A549 (cell line): ENCODE results near the gene C1QC. TPM values are rescaled to one million over a fixed set of nuclear protein-coding genes. Genes with fewer than 3 reads are reported as not detected.
"Not testable (repeated sequence)": the region's sequence is repeated elsewhere in the genome, so short reads cannot be mapped to it uniquely, and the experiment has no call there.

Source experiments
- ATAC-seq, 2 experiments: fragments of 200-7000 bp in 1 of 2; fragments of >200 bp in 1 of 2; cut with Nextera tagmentation in 1 of 2; cut with Tn5 transposase in 1 of 2; 3 replicates each; pipeline versions ENCODE4 v1.8.0 to v1.9.1; 2018 to 2020; ENCODE audit warnings: mild to moderate bottlenecking in 1 of 2, moderate library complexity in 1 of 2
- CTCF ChIA-PET: fragments of 300-600 bp; sonication (Branson Sonifier 250); formaldehyde crosslinking; extraction: SDS; loops from one replicate; lab custom pipeline; 2021; ENCODE audit warnings: antibody characterized with exemption, inconsistent platforms; lab: Yijun Ruan, JAX
- POLR2A ChIA-PET: fragments of 350-600 bp; formaldehyde crosslinking; extraction: SDS; loops from one replicate; lab custom pipeline; 2021; ENCODE audit warnings: antibody characterized with exemption, inconsistent platforms; lab: Yijun Ruan, JAX
- DNase-seq, 2 experiments: peaks; one replicate each; pipeline versions ENCODE4 v3.0.0 to v3.0.0-alpha.2; 2011 to 2016; ENCODE audit warnings: low read depth in 1 of 2, low spot score in 1 of 2
- FAIRE-seq: peaks from 2 replicates; lab custom pipeline; 2011; peaks lifted over from hg19 to GRCh38; lab: Jason Lieb, UNC
- H3K27ac ChIP-seq, 2 experiments: fragments of >200 bp; sonication (Bioruptor Twin); formaldehyde crosslinking; 3 replicates each; pipeline ENCODE4 v1.5.1; 2016 to 2017
- H3K4me1 ChIP-seq: fragments of >200 bp; sonication (Bioruptor Twin); formaldehyde crosslinking; 3 replicates; pipeline ENCODE4 v1.6.1; 2016
- H3K4me2 ChIP-seq: fragments of >200 bp; sonication (Bioruptor Twin); formaldehyde crosslinking; 3 replicates; pipeline ENCODE4 v1.6.1; 2016
- H3K4me3 ChIP-seq: fragments of >200 bp; sonication (Bioruptor Twin); formaldehyde crosslinking; 3 replicates; pipeline ENCODE4 v1.5.1; 2016
- H3K9me3 ChIP-seq: fragments of >200 bp; sonication (Bioruptor Twin); formaldehyde crosslinking; 3 replicates; pipeline ENCODE4 v1.6.1; 2016
- BHLHE40 ChIP-seq: IDR thresholded peaks from 2 replicates; pipeline ENCODE4 v1.6.1; 2012; ENCODE audit warnings: low read depth, low read length, inconsistent platforms
- FOSB ChIP-seq: fragments of 250-450 bp; sonication (Bioruptor Pico); IDR thresholded peaks from 2 replicates; pipeline ENCODE4 v1.5.0; 2020; ENCODE audit warnings: mild to moderate bottlenecking, moderate library complexity
- FOSL2 ChIP-seq, 2 experiments: fragments of 450-650 bp in 1 of 2; fragments of >200 bp in 1 of 2; sonication (Bioruptor Twin) in 1 of 2; formaldehyde crosslinking; IDR thresholded peaks; 2 replicates each; pipeline versions ENCODE4 v1.5.0 to v1.6.1; 2016 to 2020; ENCODE audit warnings: mild to moderate bottlenecking in 1 of 2, moderate library complexity in 1 of 2
- FOXS1 ChIP-seq: fragments of 250-450 bp; sonication (Bioruptor Pico); IDR thresholded peaks from 2 replicates; pipeline ENCODE4 v1.5.0; 2020; ENCODE audit warnings: mild to moderate bottlenecking, moderate library complexity
- HOXB5 ChIP-seq: fragments of 250-450 bp; sonication (Bioruptor Pico); IDR thresholded peaks from 2 replicates; pipeline ENCODE4 v1.5.0; 2020; ENCODE audit warnings: mild to moderate bottlenecking, moderate library complexity
- KDM1A ChIP-seq: fragments of 200-600 bp; sonication (generic); IDR thresholded peaks from 2 replicates; pipeline ENCODE4 v1.6.1; 2016; ENCODE audit warnings: low read depth, mild to moderate bottlenecking
- KDM5A ChIP-seq: fragments of 200-600 bp; sonication (generic); IDR thresholded peaks from 2 replicates; pipeline ENCODE4 v1.6.1; 2016; ENCODE audit warnings: antibody characterized with exemption, mild to moderate bottlenecking
- MAFK ChIP-seq: fragments of 450-650 bp; IDR thresholded peaks from 2 replicates; pipeline ENCODE4 v1.6.1; 2014; ENCODE audit not compliant: partially characterized antibody
- MYC ChIP-seq: IDR thresholded peaks from 2 replicates; pipeline ENCODE4 v1.6.1; 2012; ENCODE audit warnings: mild to moderate bottlenecking, inconsistent platforms, low read length, improper control_type of control experiment, borderline replicate concordance
- NPAS2 ChIP-seq: fragments of 250-450 bp; sonication (Bioruptor Pico); IDR thresholded peaks from 2 replicates; pipeline ENCODE4 v1.8.0; 2022; ENCODE audit warnings: mild to moderate bottlenecking, moderate library complexity, borderline replicate concordance
- PHF8 ChIP-seq: fragments of 200-600 bp; sonication (generic); IDR thresholded peaks from 2 replicates; pipeline ENCODE4 v1.6.1; 2016; ENCODE audit warnings: low read depth, mild to moderate bottlenecking, antibody characterized with exemption, moderate library complexity, borderline replicate concordance
- POLR2A ChIP-seq: IDR thresholded peaks from 2 replicates; pipeline ENCODE4 v1.6.1; 2012; ENCODE audit warnings: mild to moderate bottlenecking, low read length
- POLR2AphosphoS2 ChIP-seq: conservative IDR thresholded peaks from 2 replicates; pipeline ENCODE4 v1.6.1; 2012; ENCODE audit warnings: low read length, improper control_type of control experiment, inconsistent platforms
- RAD21 ChIP-seq, 2 experiments: fragments of >200 bp in 1 of 2; sonication (Bioruptor Twin) in 1 of 2; formaldehyde crosslinking in 1 of 2; IDR thresholded peaks in 1 of 2; conservative IDR thresholded peaks in 1 of 2; 2 replicates in 1 of 2; 3 replicates in 1 of 2; pipeline ENCODE4 v1.6.1; 2012 to 2018; ENCODE audit warnings: inconsistent platforms in 1 of 2
- SMC3 ChIP-seq: fragments of >200 bp; sonication (Bioruptor Twin); formaldehyde crosslinking; IDR thresholded peaks from 3 replicates; pipeline ENCODE4 v1.6.1; 2018; ENCODE audit warnings: inconsistent platforms
- TFCP2L1 ChIP-seq: fragments of 250-450 bp; sonication (Bioruptor Pico); IDR thresholded peaks from 2 replicates; pipeline ENCODE4 v1.5.0; 2021; ENCODE audit warnings: mild to moderate bottlenecking
- ZC3H11A ChIP-seq: fragments of 450-650 bp; IDR thresholded peaks from 2 replicates; pipeline ENCODE4 v1.6.1; 2014; ENCODE audit warnings: antibody characterized with exemption, mild to moderate bottlenecking
- ZNF302 ChIP-seq: fragments of 250-450 bp; sonication (Bioruptor Pico); IDR thresholded peaks from 2 replicates; pipeline ENCODE4 v1.9.0; 2021; ENCODE audit warnings: inconsistent platforms, mild to moderate bottlenecking, moderate library complexity
- WGBS: methylation state at CpG from one replicate; pipeline ENCODE4 v1.1.6; 2017; ENCODE audit errors: missing lambda C conversion rate; 5-methylcytosine and 5-hydroxymethylcytosine counted together
- polyA plus RNA-seq, 4 experiments: library from polyadenylated mRNA; depleted of rRNA in 3 of 4; stranded (reverse); fragments of >200 nt; fragmentation: RNase III in 1 of 4; extraction: RNeasy Plus Mini Kit Qiagen cat#74134 plus additional on column Dnase treatment in 1 of 4; gene quantifications; 2 replicates in 3 of 4; 3 replicates in 1 of 4; pipeline ENCODE4 v1.2.3, GENCODE V29; 2011 to 2017
- TF ChIP-seq, protein P1 (sequence below): fragments of >200 bp; sonication (Bioruptor Twin); formaldehyde crosslinking; IDR thresholded peaks from 3 replicates; pipeline ENCODE4 v1.5.1; 2016
- TF ChIP-seq, protein P2 (sequence below): IDR thresholded peaks from 2 replicates; pipeline ENCODE4 v1.6.1; 2012

Gene C1QC
- polyA plus RNA-seq, 2 of the 4 experiments (the other 2 are of a cell fraction): not detected

DNA sequence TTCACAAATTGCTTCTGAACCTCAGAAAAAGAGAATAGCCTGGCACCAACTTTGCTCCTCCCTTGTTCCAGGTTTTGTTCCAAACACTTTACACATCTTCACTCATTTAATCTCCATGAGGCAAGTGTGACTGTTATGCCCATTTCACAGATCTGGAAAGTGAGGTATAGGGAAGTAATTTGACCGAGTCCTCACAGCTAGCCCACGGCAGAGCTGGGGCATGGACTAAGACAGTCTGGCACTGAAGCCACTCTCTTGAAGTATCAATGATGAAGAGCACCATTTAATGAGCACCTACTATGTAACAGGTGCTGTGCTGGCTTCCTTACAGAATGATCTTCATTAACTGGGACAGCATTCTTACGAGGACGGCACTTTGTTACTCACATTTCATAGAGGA, 28.6 kb downstream of the C1QC start:
- ATAC-seq (no peak), DNase-seq (no peak), FAIRE-seq (no peak)
- Histone ChIP-seq H3K9me3 (no peaks in the 10 kb centered on the region), H3K4me3 (no peak overlapping the region), H3K4me1 (0 out of 3 replicates have a peak, but pooled peaks cover 4% of the 10 kb centered on the region), H3K4me2 (no peak overlapping the region), H3K27ac (no peak overlapping the region)
- CTCF ChIA-PET: interaction anchor here (0.9 to 9.5 kb wide), 9 partner anchors 12 to 292 kb away, joined by 3 to 129 read pairs (median 7); no protein-coding TSS in a partner anchor
- TF ChIP-seq KDM1A: 0 out of 2 replicates have a peak, but pooled peaks have one; percentile 25
- TF ChIP-seq MAFK: no peak
- POLR2A ChIA-PET: no interaction called here
- WGBS: 75% methylated on average over 4 of the region's 4 CpGs

DNA sequence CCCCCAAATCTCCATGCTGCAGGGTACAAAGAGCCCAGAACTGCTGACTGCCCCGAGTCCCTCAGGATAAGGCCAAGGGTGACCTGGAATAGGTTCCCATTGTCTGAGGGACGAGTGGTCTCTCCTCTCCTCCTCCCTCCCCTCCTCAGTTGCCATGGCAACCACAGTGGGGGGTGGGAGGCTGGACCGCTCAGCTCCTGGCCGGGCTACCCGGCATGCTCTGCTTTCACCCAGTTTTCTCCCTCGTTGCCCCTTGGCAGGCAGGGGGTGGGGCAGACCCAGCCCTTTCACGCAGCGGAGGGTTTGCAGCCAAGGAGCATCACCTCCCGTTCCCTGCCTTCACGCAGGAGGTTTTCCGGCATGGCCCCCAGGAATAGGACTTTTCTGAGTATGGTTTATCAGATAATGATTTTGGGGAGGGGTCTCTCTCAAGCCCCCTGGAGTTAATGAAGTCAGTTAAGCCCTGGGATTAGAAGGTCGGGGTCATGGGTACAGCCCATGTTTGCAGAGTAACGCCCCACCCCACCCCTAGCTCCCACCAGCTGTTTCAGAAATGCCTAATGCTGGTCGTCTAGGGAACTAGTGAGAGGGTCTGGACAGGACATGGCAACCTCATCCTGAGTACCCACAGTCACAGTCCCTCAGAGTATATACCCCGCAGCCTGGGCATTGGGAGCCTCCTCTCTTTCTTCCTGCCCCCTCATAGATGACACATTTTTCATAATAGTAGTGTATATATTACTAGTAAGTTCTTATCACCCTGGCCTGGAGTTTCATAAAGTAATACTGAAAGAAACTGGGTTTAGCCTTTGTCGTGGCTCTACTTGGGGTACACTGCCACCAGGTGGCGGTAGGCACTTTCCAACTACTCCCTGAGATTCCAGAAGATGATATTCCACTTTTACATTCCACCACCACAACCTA, 30.3 kb downstream of the C1QC start:
- 22% methylated on average over 12 of the region's 17 CpGs for WGBS
- CTCF ChIA-PET: interaction anchor here (0.6 to 9.5 kb wide), 37 partner anchors 8 to 1315 kb away, joined by 3 to 129 read pairs (median 4); no protein-coding TSS in a partner anchor
- Histone ChIP-seq H3K9me3 (no peaks in the 10 kb centered on the region), H3K4me1 (0 out of 3 replicates have a peak, but pooled peaks cover 4% of the 10 kb centered on the region), H3K4me3 (no peak overlapping the region), H3K27ac (no peak overlapping the region), H3K4me2 (peak overlapping the region; percentile 27; the same call in 2 of the 3 replicates)
- TF ChIP-seq BHLHE40: no peak
- no peak for TF ChIP-seq POLR2AphosphoS2
- no peak for TF ChIP-seq HOXB5 (CRISPR knock-in tag)
- TF ChIP-seq MYC: no peak
- TF ChIP-seq FOSL2 (IDR thresholded peaks at IDR 0.05): no peak
- no peak for TF ChIP-seq FOSL2 (CRISPR knock-in tag; IDR thresholded peaks at IDR 0.05)
- no peak for TF ChIP-seq PHF8
- TF ChIP-seq MAFK: no peak
- TF ChIP-seq FOSB (CRISPR knock-in tag): no peak
- TF ChIP-seq, protein P1, sequence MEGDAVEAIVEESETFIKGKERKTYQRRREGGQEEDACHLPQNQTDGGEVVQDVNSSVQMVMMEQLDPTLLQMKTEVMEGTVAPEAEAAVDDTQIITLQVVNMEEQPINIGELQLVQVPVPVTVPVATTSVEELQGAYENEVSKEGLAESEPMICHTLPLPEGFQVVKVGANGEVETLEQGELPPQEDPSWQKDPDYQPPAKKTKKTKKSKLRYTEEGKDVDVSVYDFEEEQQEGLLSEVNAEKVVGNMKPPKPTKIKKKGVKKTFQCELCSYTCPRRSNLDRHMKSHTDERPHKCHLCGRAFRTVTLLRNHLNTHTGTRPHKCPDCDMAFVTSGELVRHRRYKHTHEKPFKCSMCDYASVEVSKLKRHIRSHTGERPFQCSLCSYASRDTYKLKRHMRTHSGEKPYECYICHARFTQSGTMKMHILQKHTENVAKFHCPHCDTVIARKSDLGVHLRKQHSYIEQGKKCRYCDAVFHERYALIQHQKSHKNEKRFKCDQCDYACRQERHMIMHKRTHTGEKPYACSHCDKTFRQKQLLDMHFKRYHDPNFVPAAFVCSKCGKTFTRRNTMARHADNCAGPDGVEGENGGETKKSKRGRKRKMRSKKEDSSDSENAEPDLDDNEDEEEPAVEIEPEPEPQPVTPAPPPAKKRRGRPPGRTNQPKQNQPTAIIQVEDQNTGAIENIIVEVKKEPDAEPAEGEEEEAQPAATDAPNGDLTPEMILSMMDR: peak; percentile 84
- TF ChIP-seq TFCP2L1: no peak
- TF ChIP-seq FOXS1 (CRISPR knock-in tag): no peak
- TF ChIP-seq KDM5A: no peak
- TF ChIP-seq NPAS2: no peak
- TF ChIP-seq POLR2A: no peak
- TF ChIP-seq, protein P2, sequence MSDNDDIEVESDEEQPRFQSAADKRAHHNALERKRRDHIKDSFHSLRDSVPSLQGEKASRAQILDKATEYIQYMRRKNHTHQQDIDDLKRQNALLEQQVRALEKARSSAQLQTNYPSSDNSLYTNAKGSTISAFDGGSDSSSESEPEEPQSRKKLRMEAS: no peak
- no peak for TF ChIP-seq ZNF302
- no peak for TF ChIP-seq KDM1A
- peak; percentile 91 for TF ChIP-seq SMC3
- peak; percentile 85 to 90 for TF ChIP-seq RAD21 (conservative IDR thresholded peaks at IDR 0.05 in 1 of 2, IDR thresholded peaks at IDR 0.05 in 1 of 2)
- peak; percentile 61 to 86; a peak in 5 of 6 replicates for ATAC-seq
- no peak for FAIRE-seq
- POLR2A ChIA-PET: no interaction called here
- peak; percentile 49 to 52 for DNase-seq

DNA sequence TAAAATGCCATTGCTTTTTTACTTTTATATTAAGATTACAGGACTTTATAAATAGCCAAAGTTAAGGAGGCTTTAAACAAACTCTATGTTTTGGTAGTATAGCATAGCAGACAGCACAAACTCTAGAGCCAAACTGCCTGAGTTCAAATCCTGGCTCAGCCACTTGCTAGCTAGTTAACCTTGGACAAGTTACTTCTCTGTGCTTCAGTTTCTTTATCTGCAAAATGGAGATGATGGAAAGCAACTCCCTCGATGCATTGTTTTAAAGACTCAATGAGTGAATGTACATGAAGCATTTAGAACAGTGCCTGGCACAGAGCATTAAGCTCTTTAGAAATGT, 30.9 kb downstream of the C1QC start:
- WGBS: 4% methylated on average over 1 of the region's 1 CpG
- no peak overlapping the region for H3K27ac ChIP-seq
- H3K4me2 ChIP-seq: no peak overlapping the region
- no peak for TF ChIP-seq ZC3H11A
- 0 out of 5 replicates have a peak, but pooled peaks of 1 of the 2 experiments have one; percentile 7 for TF ChIP-seq RAD21 (conservative IDR thresholded peaks at IDR 0.05 in 1 of 2, IDR thresholded peaks at IDR 0.05 in 1 of 2)
- TF ChIP-seq NPAS2: no peak
- TF ChIP-seq, protein P1: peak; percentile 39; the same call in 1 of the 3 replicates
- TF ChIP-seq, all 56 proteins: peak for 2
- Histone ChIP-seq H3K9me3 (no peaks in the 10 kb centered on the region), H3K4me1 (0 out of 3 replicates have a peak, but pooled peaks cover 4% of the 10 kb centered on the region), H3K4me3 (no peak overlapping the region)
- FAIRE-seq: no peak
- ATAC-seq: no peak; a peak in 1 of 6 replicates
- ChIA-PET POLR2A (no interaction called here), CTCF (interaction anchor here (0.6 to 9.5 kb wide), 29 partner anchors 8 to 1315 kb away, joined by 3 to 129 read pairs (median 4); partner anchors contain the start of gene LACTBL1)
- no peak for DNase-seq

DNA sequence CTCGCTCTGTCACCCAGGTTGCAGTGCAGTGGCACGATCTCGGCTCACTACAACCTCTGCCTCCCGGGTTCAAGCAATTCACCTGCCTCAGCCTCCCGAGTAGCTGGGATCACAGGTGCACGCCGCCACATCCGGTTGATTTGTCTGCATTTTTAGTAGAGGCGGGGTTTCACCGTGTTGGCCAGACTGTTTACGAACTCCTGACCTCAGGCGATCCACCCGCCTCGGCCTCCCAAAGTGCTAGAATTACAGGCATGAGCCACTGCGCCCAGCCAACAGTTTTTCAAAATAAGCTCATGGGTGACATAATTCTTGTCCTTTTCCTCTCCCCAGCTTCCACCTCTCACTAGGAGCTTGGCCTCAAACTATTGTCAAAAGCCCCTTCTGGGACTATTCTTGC, 32.7 kb downstream of the C1QC start:
- H3K4me1 ChIP-seq, H3K27ac ChIP-seq, H3K9me3 ChIP-seq, DNase-seq, H3K4me3 ChIP-seq, H3K4me2 ChIP-seq, ATAC-seq, POLR2A ChIA-PET, FAIRE-seq: not testable (repeated sequence)
- WGBS: 89% methylated on average over 9 of the region's 15 CpGs
- CTCF ChIA-PET: interaction anchor here (0.8 to 9.5 kb wide), 4 partner anchors 12 to 288 kb away, joined by 3 to 129 read pairs (median 5); no protein-coding TSS in a partner anchor
